GM19351 (cell line): ENCODE measurements around the gene CCDC152.
"Not testable (repeated sequence)": the region's sequence is repeated elsewhere in the genome, so short reads cannot be mapped to it uniquely, and the experiment has no call there.

Experiments
- ATAC-seq: cut with Tn5 transposase; IDR thresholded peaks from one replicate; pipeline ENCODE4 v1.9.1; 2021; ENCODE audit warnings: mild to moderate bottlenecking, moderate library complexity; ENCODE audit not compliant: unreplicated experiment

The CCDC152 gene

GRCh38 chr5:42756606-42757601 is at the start of gene CCDC152:
Gene CCDC152, plus strand, starts transcription at chr5:42756818. Its CDS starts 2,304 bp downstream, at chr5:42759122.
- peak; percentile 94 for ATAC-seq

GRCh38 chr5:42715785-42716184 is 40.8 kb upstream of the CCDC152 start:
- no peak for ATAC-seq

- peak; percentile 84 for ATAC-seq
These were observed 38.0 kb upstream of the CCDC152 start for GRCh38 chr5:42718591-42718990.

- ATAC-seq = peak; percentile 7
These were observed 37.6 kb upstream of the CCDC152 start for GRCh38 chr5:42719034-42719433.

- no peak for ATAC-seq
These were observed 36.4 kb upstream of the CCDC152 start for GRCh38 chr5:42720251-42720650.

- no peak for ATAC-seq
These were observed 35.1 kb upstream of the CCDC152 start for GRCh38 chr5:42721484-42721883.

GRCh38 chr5:42734531-42735058 is 22.0 kb upstream of the CCDC152 start:
- ATAC-seq = not testable (repeated sequence)

GRCh38 chr5:42740920-42741319 is 15.7 kb upstream of the CCDC152 start:
- no peak for ATAC-seq

- no peak for ATAC-seq
These were observed 11.2 kb upstream of the CCDC152 start for GRCh38 chr5:42745426-42745825.

- no peak for ATAC-seq
These were observed 10.8 kb upstream of the CCDC152 start for GRCh38 chr5:42745856-42746255.

- ATAC-seq = peak; percentile 57
These were observed 7.6 kb upstream of the CCDC152 start for GRCh38 chr5:42749020-42749419.

- no peak for ATAC-seq
These were observed 6.1 kb upstream of the CCDC152 start for GRCh38 chr5:42750507-42750906.

- ATAC-seq = no peak
These were observed 5.6 kb upstream of the CCDC152 start for GRCh38 chr5:42751044-42751443.

GRCh38 chr5:42753099-42753498 is 3.5 kb upstream of the CCDC152 start:
- ATAC-seq = no peak

- no peak for ATAC-seq
These were observed 2.8 kb downstream of the CCDC152 start for GRCh38 chr5:42759456-42759855.

- ATAC-seq = no peak
These were observed 3.8 kb downstream of the CCDC152 start for GRCh38 chr5:42760426-42760825.

- ATAC-seq = no peak
These were observed 5.2 kb downstream of the CCDC152 start for GRCh38 chr5:42761791-42762190.

- ATAC-seq = peak; percentile 84
These were observed 11.0 kb downstream of the CCDC152 start for GRCh38 chr5:42767491-42768105.

- no peak for ATAC-seq
These were observed 11.5 kb downstream of the CCDC152 start for GRCh38 chr5:42768106-42768504.

- no peak for ATAC-seq
These were observed 13.4 kb downstream of the CCDC152 start for GRCh38 chr5:42770003-42770402.

- no peak for ATAC-seq
These were observed 15.8 kb downstream of the CCDC152 start for GRCh38 chr5:42772265-42772993.
